ENCODE results near the gene NPBWR2. TPM values are rescaled to one million over a fixed set of nuclear protein-coding genes. Genes with fewer than 3 reads are reported as not detected.

Gene NPBWR2
- total and polyA plus RNA-seq, 9 of the 15 experiments (the other 6 are each of a cell fraction or from before 2014, with no cell fraction given) = not detected

DNA sequence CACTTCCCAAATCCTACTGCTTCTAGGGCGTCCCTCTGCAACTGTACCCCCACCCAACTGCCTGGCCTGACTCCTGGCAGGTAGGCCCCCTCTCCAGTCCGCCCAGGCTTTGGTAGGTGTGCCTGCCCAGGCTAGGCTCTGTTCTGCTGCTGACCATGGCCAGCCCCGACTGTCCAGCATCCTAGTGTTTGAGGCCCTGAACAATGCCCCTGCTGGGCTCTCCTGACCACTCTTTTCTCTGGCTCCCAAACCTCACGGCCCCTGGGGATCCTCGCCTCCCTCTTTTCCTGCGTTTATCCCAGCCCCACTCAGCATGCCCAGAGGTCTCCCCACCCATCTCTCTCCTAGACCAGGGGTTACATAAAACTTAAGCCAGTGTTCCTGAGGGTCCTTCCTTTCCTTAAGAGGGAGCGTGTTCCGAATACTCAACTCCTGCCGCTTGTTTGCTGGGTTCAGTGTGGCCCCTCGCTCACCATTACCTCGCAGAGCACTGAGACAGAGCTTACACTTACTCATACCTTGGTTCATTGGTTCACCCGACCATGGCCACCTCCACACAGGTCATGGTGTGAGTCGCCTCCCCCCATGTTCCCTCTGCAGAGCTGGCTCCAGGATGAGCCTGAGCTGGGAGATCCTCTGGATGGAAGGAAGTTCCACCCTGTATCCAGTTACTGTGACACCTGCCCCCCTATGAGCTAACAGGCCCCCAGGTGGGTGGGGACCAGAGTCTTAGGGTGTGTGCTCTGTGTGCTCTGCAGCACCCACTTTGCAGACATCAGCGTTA is 35.8 kb upstream of the NPBWR2 start (continued):
- TF ChIP-seq, protein P1, sequence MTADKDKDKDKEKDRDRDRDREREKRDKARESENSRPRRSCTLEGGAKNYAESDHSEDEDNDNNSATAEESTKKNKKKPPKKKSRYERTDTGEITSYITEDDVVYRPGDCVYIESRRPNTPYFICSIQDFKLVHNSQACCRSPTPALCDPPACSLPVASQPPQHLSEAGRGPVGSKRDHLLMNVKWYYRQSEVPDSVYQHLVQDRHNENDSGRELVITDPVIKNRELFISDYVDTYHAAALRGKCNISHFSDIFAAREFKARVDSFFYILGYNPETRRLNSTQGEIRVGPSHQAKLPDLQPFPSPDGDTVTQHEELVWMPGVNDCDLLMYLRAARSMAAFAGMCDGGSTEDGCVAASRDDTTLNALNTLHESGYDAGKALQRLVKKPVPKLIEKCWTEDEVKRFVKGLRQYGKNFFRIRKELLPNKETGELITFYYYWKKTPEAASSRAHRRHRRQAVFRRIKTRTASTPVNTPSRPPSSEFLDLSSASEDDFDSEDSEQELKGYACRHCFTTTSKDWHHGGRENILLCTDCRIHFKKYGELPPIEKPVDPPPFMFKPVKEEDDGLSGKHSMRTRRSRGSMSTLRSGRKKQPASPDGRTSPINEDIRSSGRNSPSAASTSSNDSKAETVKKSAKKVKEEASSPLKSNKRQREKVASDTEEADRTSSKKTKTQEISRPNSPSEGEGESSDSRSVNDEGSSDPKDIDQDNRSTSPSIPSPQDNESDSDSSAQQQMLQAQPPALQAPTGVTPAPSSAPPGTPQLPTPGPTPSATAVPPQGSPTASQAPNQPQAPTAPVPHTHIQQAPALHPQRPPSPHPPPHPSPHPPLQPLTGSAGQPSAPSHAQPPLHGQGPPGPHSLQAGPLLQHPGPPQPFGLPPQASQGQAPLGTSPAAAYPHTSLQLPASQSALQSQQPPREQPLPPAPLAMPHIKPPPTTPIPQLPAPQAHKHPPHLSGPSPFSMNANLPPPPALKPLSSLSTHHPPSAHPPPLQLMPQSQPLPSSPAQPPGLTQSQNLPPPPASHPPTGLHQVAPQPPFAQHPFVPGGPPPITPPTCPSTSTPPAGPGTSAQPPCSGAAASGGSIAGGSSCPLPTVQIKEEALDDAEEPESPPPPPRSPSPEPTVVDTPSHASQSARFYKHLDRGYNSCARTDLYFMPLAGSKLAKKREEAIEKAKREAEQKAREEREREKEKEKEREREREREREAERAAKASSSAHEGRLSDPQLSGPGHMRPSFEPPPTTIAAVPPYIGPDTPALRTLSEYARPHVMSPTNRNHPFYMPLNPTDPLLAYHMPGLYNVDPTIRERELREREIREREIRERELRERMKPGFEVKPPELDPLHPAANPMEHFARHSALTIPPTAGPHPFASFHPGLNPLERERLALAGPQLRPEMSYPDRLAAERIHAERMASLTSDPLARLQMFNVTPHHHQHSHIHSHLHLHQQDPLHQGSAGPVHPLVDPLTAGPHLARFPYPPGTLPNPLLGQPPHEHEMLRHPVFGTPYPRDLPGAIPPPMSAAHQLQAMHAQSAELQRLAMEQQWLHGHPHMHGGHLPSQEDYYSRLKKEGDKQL (CRISPR knock-in tag; IDR thresholded peaks at IDR 0.05; ENCODE audit: borderline replicate concordance) = no peak
- TF ChIP-seq ZNF282 (CRISPR knock-in tag; IDR thresholded peaks at IDR 0.05) (no peak), SMARCE1 (IDR thresholded peaks at IDR 0.05) (no peak), MED1 (CRISPR knock-in tag; IDR thresholded peaks at IDR 0.05; ENCODE audit: borderline replicate concordance) (no peak), RBM22 (IDR thresholded peaks at IDR 0.05; ENCODE audit: low read depth, low read length, poor library complexity, severe bottlenecking) (no peak)
